H1 (cell line): Measurements from ENCODE around the gene TTC31. TPM values are rescaled to one million over a fixed set of nuclear protein-coding genes. Genes with fewer than 3 reads are reported as not detected.

Experiments used
- CHD7 ChIP-seq: fragments of 300-600 bp; sonication (generic); IDR thresholded peaks from 2 replicates; pipeline ENCODE4 v1.7.1; 2012; ENCODE audit warnings: low read length, moderate library complexity, mild to moderate bottlenecking, inconsistent platforms; ENCODE audit not compliant: insufficient replicate concordance
- polyA plus RNA-seq, 7 experiments: library from polyadenylated mRNA; depleted of rRNA in 3 of 7; stranded (reverse) in 5 of 7; unstranded in 2 of 7; fragments of >200 nt in 5 of 7; fragments of 200-250 nt in 2 of 7; gene quantifications; 1 replicate in 5 of 7; 2 replicates in 1 of 7; 4 replicates in 1 of 7; pipeline versions ENCODE4 v1.2.1 to v1.2.3, GENCODE V29; 2011 to 2013; ENCODE audit warnings: missing spikeins in 2 of 7, mixed read lengths in 2 of 7
- total RNA-seq: library from RNA; stranded (reverse); fragmentation: NEBNext Ultra II Directional; extraction: Animal tissue kit (Norgen Biotek cat#: 25700); gene quantifications from 2 replicates; pipeline ENCODE4 v1.2.1, GENCODE V29; 2021

TTC31 gene
- total and polyA plus RNA-seq, 2 of the 8 experiments (the other 6 are each of a cell fraction or from before 2014, with no cell fraction given) = 28.8 to 29.9 TPM

GRCh38 chr2:74525717-74526648, 43.1 kb downstream of the TTC31 start, which contains the start of gene DQX1 (continued):
- no peak for TF ChIP-seq CHD7
